Measurements from ENCODE around the gene SHC2. TPM values are rescaled to one million over a fixed set of nuclear protein-coding genes. Genes with fewer than 3 reads are reported as not detected.

The SHC2 gene
- total and polyA plus RNA-seq, 2 of the 13 experiments (the other 11 are each of a cell fraction or from before 2014, with no cell fraction given) = 9.0 to 18.3 TPM

GRCh38 chr19:506404-507285 lies 45.8 kb upstream of the SHC2 start (continued):
- TF ChIP-seq TSC22D2 (CRISPR knock-in tag; IDR thresholded peaks at IDR 0.05; ENCODE audit: borderline replicate concordance) (no peak), NCOA1 (CRISPR knock-in tag; IDR thresholded peaks at IDR 0.05) (no peak), ZBTB8A (CRISPR knock-in tag; IDR thresholded peaks at IDR 0.05; ENCODE audit: borderline replicate concordance, low read depth) (no peak; the same call in 1 of the 2 replicates), ZFP41 (CRISPR knock-in tag; IDR thresholded peaks at IDR 0.05; ENCODE audit: borderline replicate concordance) (no peak), NR1H2 (CRISPR knock-in tag; IDR thresholded peaks at IDR 0.05; ENCODE audit: borderline replicate concordance, low read depth) (no peak), MIXL1 (CRISPR knock-in tag; IDR thresholded peaks at IDR 0.05) (no peak; the same call in 1 of the 2 replicates), TBX3 (IDR thresholded peaks at IDR 0.05; ENCODE audit: borderline replicate concordance) (no peak; the same call in 1 of the 2 replicates), BCL3 (CRISPR knock-in tag; IDR thresholded peaks at IDR 0.05) (no peak), ZNF34 (CRISPR knock-in tag; IDR thresholded peaks at IDR 0.05; ENCODE audit: borderline replicate concordance) (0 out of 2 replicates have a peak, but pooled peaks have one; percentile 22), AKAP8 (CRISPR knock-in tag; IDR thresholded peaks at IDR 0.05) (0 out of 2 replicates have a peak, but pooled peaks have one; percentile 12), DMAP1 (CRISPR knock-in tag; IDR thresholded peaks at IDR 0.05) (no peak; the same call in 1 of the 2 replicates), ZKSCAN1 (IDR thresholded peaks at IDR 0.05; ENCODE audit: low read length) (no peak; the same call in 1 of the 2 replicates), POLR2G (IDR thresholded peaks at IDR 0.05; ENCODE audit: low read depth, low read length) (peak; percentile 82), EED (CRISPR knock-in tag; IDR thresholded peaks at IDR 0.05) (no peak), FIP1L1 (IDR thresholded peaks at IDR 0.05; ENCODE audit: borderline replicate concordance, insufficient read depth, low read depth, low read length) (no peak), MYNN (CRISPR knock-in tag; IDR thresholded peaks at IDR 0.05; ENCODE audit: low read depth) (no peak; the same call in 1 of the 2 replicates), FOSL2 (CRISPR knock-in tag; IDR thresholded peaks at IDR 0.05) (peak; percentile 57; the same call in 1 of the 2 replicates), STAT5B (CRISPR knock-in tag; IDR thresholded peaks at IDR 0.05) (no peak), ZNF230 (CRISPR knock-in tag; IDR thresholded peaks at IDR 0.05) (peak; percentile 82; the same call in 1 of the 2 replicates), SNRNP70 (IDR thresholded peaks at IDR 0.05; ENCODE audit: low read depth, low read length) (no peak), TFDP2 (CRISPR knock-in tag; IDR thresholded peaks at IDR 0.05) (peak; percentile 63; the same call in 1 of the 2 replicates), ZNF205 (CRISPR knock-in tag; IDR thresholded peaks at IDR 0.05) (no peak; the same call in 1 of the 2 replicates), HNF1B (CRISPR knock-in tag; IDR thresholded peaks at IDR 0.05) (no peak), MEIS1 (CRISPR knock-in tag; IDR thresholded peaks at IDR 0.05; ENCODE audit: borderline replicate concordance) (no peak)
